SK-N-MC (cell line): ENCODE data around the gene COBL.

ENCODE experiments used
- EZH2 ChIP-seq: fragments of 200-600 bp; sonication (generic); IDR thresholded peaks from one replicate; pipeline ENCODE4 v1.6.1; 2017; ENCODE audit warnings: antibody characterized with exemption
- POLR2AphosphoS5 ChIP-seq: IDR thresholded peaks from 2 replicates; pipeline ENCODE4 v1.6.1; 2012; ENCODE audit warnings: mild to moderate bottlenecking, low read depth, low read length, borderline replicate concordance

GRCh38 chr7:51306761-51307160 lies 9.8 kb downstream of the COBL start:
- TF ChIP-seq POLR2AphosphoS5 (no peak), EZH2 (no peak)
